Activated CD8-positive, alpha-beta memory T cell treated with anti-CD3 and anti-CD28 coated beads for 48 hours (primary cell): ENCODE measurements around the gene SRRM4.

Experiments used
- DNase-seq, 3 experiments: peaks; one replicate each; pipeline ENCODE4 v3.0.0-alpha.2; 2020; ENCODE audit warnings: low read depth in 2 of 3, low spot score in 2 of 3

SRRM4 gene

GRCh38 chr12:119114294-119114693 is 133.0 kb downstream of the SRRM4 start:
- no peak for DNase-seq

- peak in 1 of 3 experiments; percentile 1 for DNase-seq
These were observed 134.1 kb downstream of the SRRM4 start for GRCh38 chr12:119115296-119115905.

DNA sequence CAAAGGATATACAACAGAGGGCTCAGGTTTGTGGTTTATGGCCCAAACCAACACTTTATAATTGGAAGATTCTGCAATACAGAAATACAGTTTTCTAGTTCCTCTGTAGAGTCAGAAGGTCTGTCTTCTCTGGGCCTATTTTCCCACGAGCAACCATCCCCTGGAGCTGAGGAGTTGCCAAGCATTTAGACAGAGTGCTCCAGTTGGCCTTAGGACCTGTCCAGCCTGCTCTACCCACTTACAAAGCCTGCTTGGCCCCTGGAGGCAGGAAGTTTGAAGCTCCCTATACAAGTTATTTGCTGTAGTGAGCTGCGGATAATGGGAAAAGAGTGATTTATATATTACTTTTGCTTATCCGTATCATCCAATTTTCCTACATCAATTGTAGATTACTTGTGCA is 136.6 kb downstream of the SRRM4 start:
- no peak for DNase-seq

GRCh38 chr12:119118625-119119024 is 137.3 kb downstream of the SRRM4 start:
- DNase-seq = no peak

- DNase-seq = no peak
These were observed 140.7 kb downstream of the SRRM4 start for GRCh38 chr12:119122047-119122446.

- no peak for DNase-seq
These were observed 141.4 kb downstream of the SRRM4 start for GRCh38 chr12:119122751-119123150.

- no peak for DNase-seq
These were observed 147.2 kb downstream of the SRRM4 start for GRCh38 chr12:119128527-119128926.

GRCh38 chr12:119129827-119130434 is 148.6 kb downstream of the SRRM4 start:
- no peak for DNase-seq

DNA sequence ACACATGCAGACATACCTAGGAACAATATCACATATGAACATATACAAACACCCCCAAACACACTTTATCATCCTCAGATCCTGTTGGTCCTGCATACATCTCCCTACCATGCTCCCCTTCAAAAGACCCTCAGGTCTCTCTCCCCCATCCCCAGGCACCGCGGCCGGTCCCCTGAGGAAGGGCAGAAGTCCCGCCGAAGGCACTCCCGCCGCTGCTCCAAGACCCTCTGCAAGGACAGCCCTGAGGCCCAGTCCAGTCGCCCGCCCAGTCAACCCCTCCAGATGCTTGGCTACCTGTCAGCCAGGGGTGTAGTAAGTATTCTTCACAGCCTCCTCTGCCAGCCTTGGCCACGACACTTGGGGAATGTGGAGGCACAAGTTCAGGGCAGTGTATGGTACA is 149.2 kb downstream of the SRRM4 start:
- DNase-seq = no peak

- no peak for DNase-seq
These were observed 153.1 kb downstream of the SRRM4 start for GRCh38 chr12:119134284-119135072.

- DNase-seq = no peak
These were observed 155.6 kb downstream of the SRRM4 start for GRCh38 chr12:119136811-119137410.

DNA sequence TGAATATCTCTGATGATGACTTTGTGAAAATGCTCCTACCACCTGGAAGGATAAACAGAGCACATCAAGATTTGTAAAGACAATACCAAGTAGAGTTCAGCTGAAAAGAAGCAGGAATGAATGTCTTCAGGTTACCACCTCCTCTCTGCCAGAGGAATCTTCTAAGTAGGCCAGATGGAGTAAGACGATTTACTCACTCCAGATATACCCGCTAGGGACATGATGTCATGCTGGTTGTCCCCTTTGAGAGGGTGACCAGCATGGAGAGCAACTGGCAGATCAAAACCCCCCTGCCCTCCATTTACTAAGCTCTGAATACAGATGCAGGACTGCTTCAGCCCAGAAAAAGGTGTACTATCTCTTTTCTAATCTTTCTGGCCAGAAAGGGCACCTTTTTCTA is 158.1 kb downstream of the SRRM4 start:
- no peak for DNase-seq

DNA sequence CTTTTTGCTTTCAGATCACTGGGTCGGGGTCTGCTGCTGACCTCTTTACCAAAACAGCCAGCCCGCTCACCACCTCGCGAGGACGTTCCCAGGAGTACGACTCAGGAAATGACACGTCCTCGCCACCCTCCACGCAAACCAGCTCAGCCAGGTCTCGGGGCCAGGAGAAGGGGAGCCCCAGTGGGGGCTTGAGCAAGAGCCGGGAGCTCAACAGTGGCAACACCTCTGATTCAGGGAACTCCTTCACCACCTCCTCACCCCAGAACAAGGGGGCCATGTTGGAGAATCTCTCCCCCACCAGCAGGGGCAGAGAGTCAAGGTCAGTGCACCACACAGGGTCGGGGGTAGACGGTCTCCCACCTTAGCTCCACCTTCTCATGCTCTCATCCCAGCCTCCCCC is 164.0 kb downstream of the SRRM4 start:
- DNase-seq = no peak

- no peak for DNase-seq
These were observed 166.6 kb downstream of the SRRM4 start for GRCh38 chr12:119147847-119148448.

DNA sequence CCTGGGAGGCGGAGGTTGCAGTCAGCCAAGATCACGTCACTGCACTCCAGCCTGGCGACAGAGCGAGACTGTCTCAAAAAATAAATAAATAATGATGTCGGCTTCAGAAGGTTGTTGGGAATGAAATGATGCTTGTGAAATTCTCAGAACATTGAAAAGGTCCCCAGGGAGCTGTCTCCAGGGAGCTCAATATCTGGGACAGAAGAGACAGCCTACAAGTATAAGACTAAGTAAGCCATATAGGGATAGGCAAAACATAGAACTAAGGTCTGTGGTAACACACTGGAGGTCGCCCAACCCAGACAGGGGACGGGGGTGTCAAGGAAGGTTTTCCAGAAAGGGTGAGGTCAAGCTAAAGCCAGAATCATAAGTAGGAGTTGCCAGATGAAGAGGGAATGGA is 167.9 kb downstream of the SRRM4 start:
- DNase-seq = no peak

- no peak for DNase-seq
These were observed 170.2 kb downstream of the SRRM4 start for GRCh38 chr12:119151445-119152026.

DNA sequence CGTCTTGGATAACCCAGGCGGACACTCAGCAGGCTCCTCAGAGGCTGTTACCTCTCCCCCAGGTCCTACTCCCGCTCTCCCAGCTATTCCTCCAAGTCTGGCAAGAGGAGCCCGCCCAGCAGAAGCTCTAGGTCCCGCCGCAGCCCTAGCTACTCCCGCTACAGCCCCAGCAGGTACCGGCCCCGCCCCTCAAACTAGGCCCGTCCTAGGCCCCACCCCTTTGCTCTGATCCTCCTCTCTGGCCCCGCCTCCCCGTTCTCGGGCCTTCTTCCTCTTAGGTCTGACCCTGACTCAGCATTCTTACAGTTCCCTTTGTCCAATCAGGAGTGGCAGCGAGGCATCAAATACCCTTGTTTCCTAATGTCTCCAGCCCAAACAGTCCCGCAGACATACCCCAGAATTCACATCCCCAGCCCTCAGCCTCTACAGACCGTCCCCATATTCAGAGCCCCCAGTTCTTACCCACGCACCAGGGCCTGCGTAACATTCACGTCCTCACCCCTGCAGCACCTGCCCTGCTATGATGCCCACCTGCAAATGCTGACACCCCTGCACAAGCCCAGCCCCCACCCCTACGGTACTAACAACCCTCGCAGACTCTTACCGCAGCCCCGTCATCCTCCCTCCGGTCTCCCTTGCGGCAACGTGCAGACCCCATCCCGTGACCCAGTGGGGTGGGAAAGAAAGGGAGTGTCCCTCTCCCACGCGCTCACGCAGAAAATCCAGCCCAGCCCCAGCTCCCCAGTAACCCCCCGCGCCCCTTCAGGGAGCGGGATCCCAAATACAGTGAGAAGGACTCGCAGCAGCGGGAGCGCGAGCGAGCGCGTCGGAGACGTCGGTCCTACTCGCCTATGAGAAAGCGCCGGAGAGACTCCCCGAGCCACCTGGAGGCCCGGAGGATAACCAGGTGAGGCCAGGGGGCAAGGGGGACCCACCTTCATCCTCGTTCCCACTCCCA is 172.4 kb downstream of the SRRM4 start:
- no peak for DNase-seq

GRCh38 chr12:119154435-119154818 is 173.1 kb downstream of the SRRM4 start:
- DNase-seq = no peak

- DNase-seq = no peak
These were observed 175.2 kb downstream of the SRRM4 start for GRCh38 chr12:119156401-119157044.

DNA sequence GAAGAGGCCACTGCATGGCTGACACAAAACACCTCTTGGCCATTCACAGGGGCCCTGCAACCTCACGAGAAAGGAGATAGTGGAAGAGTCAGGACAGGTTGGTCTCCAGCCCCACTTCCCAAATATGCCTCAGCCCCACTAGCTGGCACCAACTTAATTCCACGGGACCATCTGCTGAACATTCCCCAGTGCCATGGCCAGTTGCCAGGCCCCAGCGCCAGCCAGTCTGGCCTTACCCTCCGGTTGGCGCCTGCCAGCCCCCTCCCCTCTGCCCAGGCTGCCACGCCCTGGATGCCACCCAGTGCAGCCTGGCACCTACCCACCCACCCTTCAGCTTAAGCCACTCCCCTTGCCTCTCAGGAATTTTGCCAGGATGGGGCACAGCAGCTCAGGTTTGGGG is 176.2 kb downstream of the SRRM4 start:
- DNase-seq = no peak
